ENCODE data around the gene CHD5.

The CHD5 gene

DNA sequence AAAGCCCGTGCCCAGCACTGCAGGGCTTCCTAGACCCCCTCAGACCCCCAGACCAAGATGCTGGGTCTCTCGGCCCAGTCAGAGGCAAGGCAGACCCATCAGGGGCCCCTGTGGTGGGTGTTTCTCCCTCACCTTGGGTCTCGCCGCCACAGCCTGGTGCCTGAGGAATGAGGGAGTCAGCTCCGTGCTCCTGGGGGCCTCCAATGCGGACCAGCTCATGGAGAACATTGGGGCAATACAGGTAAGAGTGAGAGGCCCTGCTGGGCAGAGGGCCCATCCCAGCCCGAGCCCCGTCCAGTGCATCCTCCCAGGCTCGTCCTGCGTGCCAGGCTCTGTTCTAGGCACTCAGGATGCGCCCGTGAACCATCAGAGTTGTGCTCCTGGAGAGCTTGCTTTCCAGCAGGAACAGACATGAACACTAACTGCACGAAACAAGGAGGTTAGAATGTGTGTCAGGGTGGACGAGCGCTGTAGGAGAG, 83.0 kb downstream of the CHD5 start:
- FAIRE-seq: no peak

- FAIRE-seq: no peak
These were observed 83.6 kb downstream of the CHD5 start for GRCh38 chr1:6096243-6097116.

DNA sequence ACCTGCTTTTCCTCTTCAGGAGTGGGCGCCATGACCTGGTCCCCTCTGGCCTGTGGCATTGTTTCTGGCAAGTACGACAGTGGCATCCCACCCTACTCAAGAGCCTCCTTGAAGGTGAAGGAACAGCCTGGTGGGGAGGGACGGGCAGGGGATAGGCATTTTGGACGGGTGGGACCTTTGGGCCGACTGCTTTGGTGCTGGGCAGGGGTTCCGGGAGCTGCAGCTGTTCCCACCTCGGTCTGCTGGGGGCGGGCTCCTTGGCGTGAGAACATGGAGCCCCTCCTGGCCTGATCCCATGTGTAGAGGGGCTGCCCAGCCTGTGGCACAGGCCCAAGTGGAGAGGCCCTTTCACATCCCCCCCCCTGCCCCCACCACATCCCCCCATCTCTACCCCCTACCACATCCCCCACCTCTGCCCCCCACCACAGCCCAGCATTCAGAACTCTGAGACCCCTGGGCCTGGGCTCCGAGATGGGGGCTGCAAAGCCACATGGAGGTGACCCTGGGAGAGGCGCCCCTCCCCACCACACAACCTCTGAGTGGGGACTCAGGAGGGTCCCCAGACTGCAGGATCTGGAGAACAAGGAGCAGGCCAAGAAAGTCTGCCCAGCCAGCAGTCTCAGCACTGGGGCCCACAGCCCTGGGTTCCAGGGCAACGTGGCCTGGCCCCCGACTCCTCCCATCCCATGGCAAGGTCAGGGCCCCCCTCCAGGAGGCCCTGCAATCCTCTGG, 84.4 kb downstream of the CHD5 start:
- FAIRE-seq: no peak

GRCh38 chr1:6094801-6095505, 85.2 kb downstream of the CHD5 start:
- FAIRE-seq: no peak

GRCh38 chr1:6094246-6094645, 85.9 kb downstream of the CHD5 start:
- no peak for FAIRE-seq

GRCh38 chr1:6093611-6094010, 86.5 kb downstream of the CHD5 start:
- no peak for FAIRE-seq

GRCh38 chr1:6093071-6093470, 87.0 kb downstream of the CHD5 start:
- FAIRE-seq: no peak

GRCh38 chr1:6092211-6092610, 87.9 kb downstream of the CHD5 start:
- FAIRE-seq: no peak

DNA sequence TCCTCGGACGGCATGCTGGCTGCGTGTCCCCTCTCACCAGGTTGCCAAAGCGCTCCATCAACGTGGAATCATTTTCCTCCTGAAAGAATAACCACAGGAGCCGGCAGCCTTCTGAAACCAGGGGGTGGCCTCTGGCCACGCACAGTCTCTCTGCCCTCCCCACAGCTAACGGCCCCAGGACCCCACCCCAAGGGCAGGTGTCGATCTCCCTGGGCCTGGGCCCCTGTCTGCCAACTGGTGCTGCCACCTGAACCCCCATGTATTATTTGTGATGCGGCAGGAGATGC, 88.4 kb downstream of the CHD5 start:
- FAIRE-seq: no peak

DNA sequence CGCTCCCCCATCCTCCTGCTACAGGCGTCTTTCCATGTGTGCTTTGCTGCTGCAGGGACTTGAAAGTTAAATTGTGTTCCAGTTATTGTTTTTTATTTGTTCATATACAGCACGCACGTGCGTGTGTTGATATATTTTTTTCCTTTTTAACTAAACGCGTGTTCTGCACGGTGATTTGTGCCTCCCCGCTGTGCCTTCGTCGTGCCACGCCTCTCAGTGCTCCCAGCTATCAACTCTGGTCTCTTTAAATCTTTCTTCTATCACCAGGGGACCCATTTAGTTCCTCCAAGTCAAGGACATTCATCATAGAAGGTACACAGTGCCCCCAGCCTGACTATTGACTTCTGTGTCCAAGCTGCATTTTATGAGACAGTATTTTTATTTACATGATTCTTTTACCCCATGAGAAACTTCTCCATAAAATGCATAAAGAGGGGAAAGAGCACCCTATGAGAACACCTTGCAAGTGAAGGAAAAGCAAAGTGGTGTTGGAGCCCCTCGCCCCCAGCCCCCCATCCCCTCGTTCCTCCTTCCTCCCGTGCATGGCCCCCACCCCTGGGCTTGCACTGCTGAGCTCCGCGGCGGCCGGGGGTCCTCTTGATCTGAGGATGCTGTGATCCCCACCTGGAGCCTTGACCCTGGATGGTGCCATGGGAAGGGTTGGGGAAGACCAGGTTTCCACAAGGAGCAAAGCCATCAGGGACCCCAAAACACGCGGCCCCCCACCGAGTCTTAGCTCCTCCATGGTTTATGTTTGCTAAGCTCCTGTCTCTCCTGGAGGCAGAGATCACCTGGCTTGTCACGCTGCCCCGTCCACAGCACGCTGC, 88.9 kb downstream of the CHD5 start:
- no peak for FAIRE-seq

DNA sequence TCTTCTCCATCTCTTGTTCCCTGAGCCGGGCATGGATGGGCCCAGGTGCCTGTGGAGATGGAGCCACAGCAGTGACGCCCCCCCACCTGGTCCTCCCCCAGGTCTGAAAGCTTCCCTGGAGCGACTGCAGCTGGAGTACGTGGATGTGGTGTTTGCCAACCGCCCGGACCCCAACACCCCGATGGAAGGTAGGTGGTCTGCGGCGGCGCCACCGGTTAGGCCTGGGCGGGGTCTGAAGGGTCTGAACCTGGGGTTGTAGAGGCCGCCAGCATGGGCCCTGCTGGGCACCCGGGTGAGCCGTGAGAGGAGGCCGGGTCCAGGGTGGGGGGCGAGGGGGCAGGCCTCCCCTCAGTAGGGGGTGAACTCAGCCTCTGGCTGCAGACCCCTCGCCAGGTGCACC, 89.8 kb downstream of the CHD5 start:
- FAIRE-seq: no peak

DNA sequence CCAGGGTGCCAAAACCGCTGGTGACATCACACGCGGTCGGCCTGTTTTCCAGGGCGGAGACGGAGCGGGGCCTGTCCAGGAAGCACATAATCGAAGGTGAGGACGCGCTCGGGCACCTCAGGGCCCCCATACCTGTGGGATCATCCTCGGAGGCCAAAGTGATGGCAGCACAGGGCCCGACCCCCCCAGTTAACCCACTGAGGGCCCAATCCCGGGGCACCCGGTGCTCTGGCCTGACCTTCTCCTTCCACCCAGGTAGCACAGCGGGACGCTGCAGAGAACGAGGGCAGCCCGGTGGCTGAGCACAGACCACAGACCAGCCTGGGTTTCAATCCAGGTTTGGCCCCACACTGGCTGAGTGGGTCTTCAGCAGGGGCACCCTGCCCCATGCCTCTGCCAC, 91.2 kb downstream of the CHD5 start:
- FAIRE-seq: no peak

GRCh38 chr1:6087958-6088357, 92.2 kb downstream of the CHD5 start:
- FAIRE-seq: no peak

DNA sequence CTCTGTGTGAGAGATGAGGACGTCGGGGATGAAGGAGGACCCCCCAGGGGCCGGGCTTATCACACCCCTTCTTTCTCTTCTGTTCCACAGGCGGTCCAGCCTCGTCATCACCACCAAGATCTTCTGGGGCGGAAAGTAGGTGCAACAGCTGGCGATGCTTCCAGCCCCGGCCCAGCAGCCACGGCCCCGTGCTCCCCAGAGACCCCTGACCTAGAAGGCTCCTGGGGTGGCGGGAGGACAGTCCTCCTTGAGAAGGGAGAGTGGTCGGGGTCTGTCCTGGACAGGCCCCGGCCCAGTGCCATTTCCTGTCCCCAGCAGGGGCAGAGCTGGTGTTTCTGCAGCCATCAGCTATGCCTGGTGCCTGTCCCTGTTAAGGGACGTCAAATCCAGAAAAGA, 92.7 kb downstream of the CHD5 start:
- no peak for FAIRE-seq

GRCh38 chr1:6086762-6087376, 93.3 kb downstream of the CHD5 start:
- FAIRE-seq: no peak

DNA sequence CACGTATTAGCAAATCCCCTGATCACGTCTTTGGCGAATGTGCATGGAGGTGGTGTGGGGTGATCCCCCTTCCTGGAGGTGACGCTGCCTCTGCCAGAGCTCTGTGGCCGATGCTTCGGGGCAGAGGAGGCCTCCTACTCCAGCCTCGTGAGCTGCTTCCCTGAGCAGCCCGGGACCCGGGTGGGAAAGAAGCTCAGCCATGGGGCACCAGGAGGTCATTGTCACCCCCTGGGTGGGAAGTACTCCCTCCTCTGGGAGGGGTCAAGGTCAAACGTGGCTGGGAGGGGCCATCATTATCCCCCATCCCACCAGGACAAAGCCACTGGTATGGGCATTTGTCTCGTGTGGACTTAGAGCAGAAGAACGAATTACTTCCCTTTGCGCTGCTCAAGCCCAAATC, 93.8 kb downstream of the CHD5 start:
- FAIRE-seq: no peak

DNA sequence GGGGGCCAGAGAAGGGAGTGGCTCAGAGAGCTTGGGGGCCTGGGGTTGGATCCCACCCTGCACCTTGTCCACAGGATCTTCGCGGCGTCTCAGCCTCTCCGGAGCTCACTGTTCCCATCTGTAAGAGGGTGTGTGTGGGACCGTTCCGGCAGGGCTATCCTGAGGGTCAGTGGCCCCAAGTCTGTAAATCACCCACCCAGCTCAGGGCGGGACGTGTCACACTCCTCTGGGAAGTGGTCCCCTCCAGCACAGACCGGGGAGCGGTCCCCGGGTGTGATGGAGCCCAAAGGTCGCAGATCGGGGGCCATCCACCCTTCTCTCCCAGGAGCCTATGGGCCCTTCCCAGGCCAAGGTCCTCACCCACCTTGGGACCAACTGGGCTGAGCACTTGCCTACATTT, 94.5 kb downstream of the CHD5 start:
- FAIRE-seq: no peak

DNA sequence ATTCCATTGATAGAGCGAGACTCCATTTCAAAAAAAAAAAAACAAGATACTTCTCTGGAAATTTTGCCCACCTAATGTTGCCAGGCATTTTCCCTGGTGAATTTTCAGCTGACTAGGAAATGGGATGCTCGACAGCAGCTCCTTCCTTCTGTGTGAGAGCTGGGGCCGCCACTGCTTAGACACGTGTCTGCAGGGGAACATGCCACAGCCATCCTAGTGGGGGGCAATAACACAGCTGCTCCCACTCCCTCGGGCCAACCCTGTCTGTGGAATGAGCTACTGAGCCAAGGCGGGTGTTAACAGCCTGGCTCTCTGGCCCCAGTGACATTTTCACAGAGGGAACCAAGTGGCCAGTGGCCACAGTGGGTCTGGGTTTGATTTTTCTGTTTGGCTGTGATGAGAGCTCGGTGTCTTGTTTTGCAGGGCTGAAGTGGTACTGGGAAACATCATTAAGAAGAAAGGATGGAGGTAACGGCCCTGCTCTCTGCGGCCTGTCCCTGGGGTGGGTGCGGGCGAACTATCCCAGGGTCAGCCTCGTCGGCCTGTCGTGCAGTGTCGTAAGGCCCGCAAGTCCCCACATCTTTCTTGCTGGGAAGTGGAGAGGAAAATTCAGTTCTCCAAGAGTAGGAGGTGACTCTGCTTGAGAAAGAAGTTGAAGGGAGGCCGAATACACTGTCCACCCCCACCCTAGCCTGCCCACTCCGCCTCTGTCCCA, 95.2 kb downstream of the CHD5 start:
- no peak for FAIRE-seq

DNA sequence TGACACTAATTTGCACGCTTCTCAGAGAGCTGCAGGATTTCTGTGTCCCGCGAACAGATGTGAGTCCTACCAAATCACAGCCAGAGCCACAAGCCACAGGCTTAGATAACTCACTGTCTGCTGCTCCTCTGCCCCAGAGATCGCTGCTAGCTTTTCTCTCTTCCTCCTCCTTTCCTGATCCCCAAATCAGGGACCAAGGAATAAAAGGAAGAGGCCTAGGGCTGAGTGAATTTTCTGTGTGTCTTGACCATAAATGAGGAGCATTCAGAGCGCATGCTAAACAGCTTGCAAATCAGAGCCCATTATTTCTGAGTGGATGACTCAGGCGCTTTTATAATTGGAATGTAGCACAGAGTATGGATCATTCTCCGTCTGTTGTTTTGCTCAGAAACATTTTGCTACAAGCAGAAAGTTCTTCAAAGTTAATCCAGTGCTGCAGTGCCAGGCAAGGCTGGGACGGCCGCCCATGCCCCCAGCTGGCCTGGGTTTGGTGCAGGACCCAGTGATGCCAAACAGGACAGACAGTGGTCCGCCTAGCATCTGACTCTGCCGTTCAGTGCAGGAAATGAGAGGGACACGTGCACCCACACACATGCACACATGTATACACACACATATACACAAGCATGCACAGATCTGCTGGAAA, 96.2 kb downstream of the CHD5 start:
- no peak for FAIRE-seq

DNA sequence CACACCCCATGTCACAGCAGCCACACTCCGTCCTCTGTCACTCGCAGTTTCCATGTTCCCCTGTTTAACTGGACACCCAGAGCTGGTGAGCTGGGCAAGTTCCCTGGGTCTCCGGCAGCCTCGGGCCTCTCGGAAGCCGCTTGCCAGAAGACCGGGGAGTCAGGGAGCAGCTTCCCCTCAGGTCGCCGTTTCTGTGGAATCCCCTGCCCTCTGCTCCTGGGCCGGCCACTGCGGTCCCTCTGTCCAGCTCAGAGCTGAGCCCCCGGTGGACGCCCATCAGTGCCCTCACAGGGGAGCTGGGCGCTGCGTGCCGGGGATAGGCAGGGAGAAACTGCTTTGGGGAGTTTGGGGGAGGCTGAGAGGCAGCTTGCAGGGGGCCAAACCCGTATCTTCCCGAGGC, 96.7 kb downstream of the CHD5 start:
- FAIRE-seq: no peak

GRCh38 chr1:6082430-6082971, 97.6 kb downstream of the CHD5 start:
- no peak for FAIRE-seq

Data from endometrium (tissue), 2 donors.